Measurements from ENCODE around the gene MAGIX.
A peak's percentile ranks its signal among the peaks of the same experiment; 100 is the strongest.

Gene MAGIX

DNA sequence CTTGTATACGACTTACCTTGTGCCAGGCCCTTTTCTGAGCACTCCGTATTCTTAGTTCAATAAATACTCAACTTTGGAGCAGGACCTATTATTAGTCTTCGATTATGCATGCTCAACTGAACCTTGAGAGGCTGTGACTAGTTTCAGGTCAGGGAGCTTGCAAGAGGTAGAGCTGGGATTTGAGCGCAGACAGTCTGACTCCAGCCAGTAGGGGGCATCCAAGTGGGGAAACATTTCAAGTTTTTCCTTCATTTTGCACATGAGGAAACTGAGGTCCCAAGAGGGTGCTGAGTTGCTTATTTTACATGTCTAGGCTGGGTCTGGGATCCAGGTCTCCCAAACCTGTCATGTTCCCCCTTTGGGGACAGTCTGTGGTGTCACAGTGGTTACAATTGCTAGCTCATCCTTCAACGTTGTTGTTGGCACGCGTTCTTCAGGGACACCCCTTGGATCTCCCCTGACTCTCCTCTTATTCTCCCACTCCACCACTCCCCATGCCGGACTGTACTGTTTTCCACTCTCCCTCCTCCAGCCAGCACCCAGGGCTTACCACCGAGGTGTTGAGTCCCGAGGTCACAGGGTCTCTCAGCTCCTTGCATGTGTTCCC lies 30.3 kb downstream of the MAGIX start:
- Histone ChIP-seq H3K36me3 (ENCODE audit: insufficient read depth, low read length) (no peaks in the 10 kb centered on the region), H3K9me3 (ENCODE audit: low read length) (no peaks in the 10 kb centered on the region), H3K27me3 (ENCODE audit: insufficient read depth, low read length) (no peaks in the 10 kb centered on the region), H2AFZ (ENCODE audit: low read depth, low read length) (no peak overlapping the region), H3K4me3 (ENCODE audit: low read length) (no peak overlapping the region), H3K4me1 (ENCODE audit: insufficient read depth, low read length) (no peaks in the 10 kb centered on the region)

DNA sequence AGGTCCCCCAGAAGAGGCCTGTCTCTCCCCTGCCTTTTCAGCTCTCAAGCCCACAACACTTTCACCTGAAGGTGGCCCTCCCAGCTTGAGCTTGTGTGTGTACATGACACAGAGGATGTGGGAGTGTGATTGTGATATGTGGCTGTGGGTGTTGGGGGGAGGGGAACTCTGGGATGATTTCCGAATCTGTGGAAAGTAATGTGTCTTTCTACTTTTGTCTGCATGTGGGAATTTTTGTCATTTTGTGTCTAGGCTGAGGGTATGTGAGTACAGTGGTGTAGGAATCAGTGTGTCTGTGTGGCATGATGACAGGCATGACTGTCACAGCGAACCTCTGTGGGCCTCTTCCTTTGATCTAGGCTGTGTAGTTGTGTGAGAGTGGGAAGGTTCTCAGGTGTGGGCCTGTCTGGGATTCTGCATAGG lies 31.0 kb downstream of the MAGIX start:
- no peaks in the 10 kb centered on the region for H3K36me3 ChIP-seq (ENCODE audit: insufficient read depth, low read length)
- no peak overlapping the region for H3K4me3 ChIP-seq (ENCODE audit: low read length)
- no peak overlapping the region for H2AFZ ChIP-seq (ENCODE audit: low read depth, low read length)

DNA sequence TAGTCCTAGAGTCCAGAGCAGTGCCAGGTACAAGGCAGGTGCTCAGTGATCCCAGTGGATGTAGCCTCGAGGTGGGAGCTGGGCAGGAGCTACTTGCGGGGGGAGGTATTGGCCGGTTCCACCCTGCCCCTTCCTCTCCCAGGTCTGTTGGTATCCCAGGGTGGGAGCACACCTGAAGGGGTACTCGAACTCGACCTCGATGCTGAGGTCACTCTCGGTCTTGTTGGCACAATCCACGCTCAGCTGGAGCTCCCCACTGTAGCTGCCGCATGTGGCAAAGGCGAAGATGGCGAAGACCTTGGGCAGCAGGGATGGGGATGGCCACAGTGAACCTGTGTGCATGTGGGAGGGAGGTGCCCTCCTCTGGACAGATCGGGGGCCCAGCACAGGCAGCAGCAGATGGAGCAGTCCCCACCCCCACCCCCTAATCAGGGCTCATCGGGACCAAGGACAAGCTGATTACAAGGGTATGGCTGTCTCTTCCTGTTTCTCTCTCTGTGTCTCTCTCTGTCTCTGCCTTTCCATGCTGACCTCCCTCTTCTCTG lies 35.1 kb downstream of the MAGIX start:
- no peaks in the 10 kb centered on the region for H3K4me1 ChIP-seq (ENCODE audit: insufficient read depth, low read length)
- no peaks in the 10 kb centered on the region for H3K9me3 ChIP-seq (ENCODE audit: low read length)
- H3K27me3 ChIP-seq (ENCODE audit: insufficient read depth, low read length): no peaks in the 10 kb centered on the region
- H3K4me3 ChIP-seq (ENCODE audit: low read length): no peak overlapping the region
- no peak overlapping the region for H2AFZ ChIP-seq (ENCODE audit: low read depth, low read length)
- H3K36me3 ChIP-seq (ENCODE audit: insufficient read depth, low read length): no peaks in the 10 kb centered on the region

More for the DNA sequence above, 31.0 kb downstream of the MAGIX start:
- Histone ChIP-seq H3K9me3 (ENCODE audit: low read length) (no peaks in the 10 kb centered on the region), H3K4me1 (ENCODE audit: insufficient read depth, low read length) (no peaks in the 10 kb centered on the region), H3K27me3 (ENCODE audit: insufficient read depth, low read length) (no peaks in the 10 kb centered on the region)

DNA sequence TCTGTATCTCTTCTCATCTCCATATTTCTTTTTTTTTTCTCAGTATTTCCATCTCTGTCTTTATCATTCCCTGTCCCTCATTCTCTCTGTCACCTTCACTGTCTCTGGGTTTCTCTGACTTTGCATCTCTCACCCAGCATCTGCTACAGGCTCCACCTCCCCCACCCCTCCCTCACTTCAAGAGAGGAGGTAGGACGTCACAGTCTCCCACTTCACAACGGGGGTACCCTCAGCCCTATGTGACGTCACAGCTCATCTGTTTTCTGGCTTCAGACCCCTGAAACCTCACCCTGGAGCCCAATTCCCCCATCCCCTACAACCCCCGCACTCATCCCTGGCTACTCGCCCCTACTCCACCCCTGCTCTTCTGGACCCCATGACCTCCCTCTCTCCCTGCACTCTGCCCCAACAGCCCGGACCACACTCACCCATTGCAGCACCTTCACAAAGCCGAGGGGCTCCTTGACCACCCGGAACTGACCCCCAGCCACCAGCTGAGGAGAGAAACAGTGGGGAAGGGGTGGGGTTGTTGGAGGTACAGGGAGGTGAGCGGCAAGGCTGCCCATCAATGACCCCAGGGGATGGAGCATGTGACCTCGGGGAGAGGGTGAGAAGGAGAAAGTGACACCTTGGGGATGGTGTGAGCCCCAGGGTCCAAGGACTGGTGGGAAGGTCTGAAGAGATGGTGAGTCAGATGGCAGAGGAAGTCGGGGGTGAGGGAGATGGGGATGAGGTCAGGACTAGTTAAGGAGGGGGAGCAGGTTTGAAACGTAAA lies 36.2 kb downstream of the MAGIX start:
- Histone ChIP-seq H2AFZ (ENCODE audit: low read depth, low read length) (no peak overlapping the region), H3K36me3 (ENCODE audit: insufficient read depth, low read length) (no peaks in the 10 kb centered on the region), H3K4me3 (ENCODE audit: low read length) (peak overlapping the region; percentile 42), H3K9me3 (ENCODE audit: low read length) (no peaks in the 10 kb centered on the region), H3K4me1 (ENCODE audit: insufficient read depth, low read length) (no peaks in the 10 kb centered on the region), H3K27me3 (ENCODE audit: insufficient read depth, low read length) (peaks cover under 1% of the 10 kb centered on the region)

DNA sequence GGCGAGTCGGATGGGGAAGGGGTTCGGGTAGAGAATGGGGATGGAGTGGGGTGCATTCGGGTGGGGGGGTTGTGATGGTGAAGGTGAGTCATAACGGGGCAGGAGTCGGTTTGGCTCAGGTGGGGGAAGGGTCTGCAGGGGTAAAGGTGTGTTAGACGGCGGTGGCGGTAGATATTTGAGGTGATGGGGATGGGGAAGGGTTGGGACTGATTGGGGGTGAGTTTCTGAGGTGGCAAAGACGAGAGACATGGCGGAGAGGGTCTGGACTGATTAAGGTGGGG lies 36.7 kb downstream of the MAGIX start:
- Histone ChIP-seq H2AFZ (ENCODE audit: low read depth, low read length) (no peak overlapping the region), H3K4me3 (ENCODE audit: low read length) (peak overlapping the region; percentile 42), H3K9me3 (ENCODE audit: low read length) (no peaks in the 10 kb centered on the region), H3K27me3 (ENCODE audit: insufficient read depth, low read length) (peaks cover 6% of the 10 kb centered on the region), H3K36me3 (ENCODE audit: insufficient read depth, low read length) (no peaks in the 10 kb centered on the region), H3K4me1 (ENCODE audit: insufficient read depth, low read length) (no peaks in the 10 kb centered on the region)

DNA sequence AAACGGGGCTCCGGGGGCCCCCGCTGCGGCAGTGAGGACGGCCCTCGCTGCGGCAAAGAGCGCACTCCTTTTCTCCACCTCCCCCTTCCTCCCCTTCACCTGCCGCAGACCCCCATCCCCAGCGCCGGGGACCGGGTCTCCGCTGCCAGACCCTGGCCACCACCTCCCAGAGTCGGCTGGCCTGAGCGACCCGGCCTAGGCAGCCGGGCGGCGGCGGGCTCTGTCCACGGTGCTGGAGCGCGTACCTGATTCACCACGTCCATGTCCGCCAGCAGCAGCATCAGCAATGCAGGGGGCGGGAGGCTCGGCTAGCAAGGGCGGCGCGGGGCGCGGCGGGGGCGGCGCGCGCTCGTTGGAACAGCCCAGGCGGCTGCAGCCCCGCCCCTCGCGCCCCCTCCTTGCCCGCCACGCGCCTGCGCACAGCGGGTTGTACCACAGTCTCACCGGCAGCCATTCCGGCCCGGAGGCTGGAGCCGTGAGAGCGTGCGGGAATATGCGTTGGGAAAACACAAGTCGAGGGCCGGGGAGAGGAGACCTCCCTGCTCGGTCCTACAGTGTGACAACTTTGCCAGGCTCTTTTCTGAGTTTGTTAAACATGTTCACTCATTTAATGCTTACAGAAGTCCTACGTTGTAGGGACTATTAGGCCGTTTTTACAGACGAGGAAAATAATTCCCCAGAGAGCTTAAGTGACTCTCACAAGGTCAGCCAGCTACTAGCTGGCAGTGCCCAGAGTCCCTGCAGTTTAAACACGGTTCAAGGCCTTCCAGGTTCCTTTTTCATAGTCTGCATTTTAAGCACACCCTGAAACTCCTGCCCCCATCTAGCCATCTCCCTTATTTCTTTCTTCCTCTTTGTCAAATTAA lies 37.6 kb downstream of the MAGIX start, which contains the start of gene SYP:
TSS of gene SYP (minus strand) at position 288 of the 866 bp plus-strand sequence. CDS start at position 281, 7 bp downstream.
- Histone ChIP-seq H3K9me3 (ENCODE audit: low read length) (no peaks in the 10 kb centered on the region), H3K4me3 (ENCODE audit: low read length) (peak within 1 kb of the TSS; percentile 42), H3K4me1 (ENCODE audit: insufficient read depth, low read length) (no peaks in the 10 kb centered on the region), H2AFZ (ENCODE audit: low read depth, low read length) (peak within 1 kb of the TSS; percentile 50), H3K27me3 (ENCODE audit: insufficient read depth, low read length) (peaks cover 8% of the 10 kb centered on the region), H3K36me3 (ENCODE audit: insufficient read depth, low read length) (no peaks in the 10 kb centered on the region)

DNA sequence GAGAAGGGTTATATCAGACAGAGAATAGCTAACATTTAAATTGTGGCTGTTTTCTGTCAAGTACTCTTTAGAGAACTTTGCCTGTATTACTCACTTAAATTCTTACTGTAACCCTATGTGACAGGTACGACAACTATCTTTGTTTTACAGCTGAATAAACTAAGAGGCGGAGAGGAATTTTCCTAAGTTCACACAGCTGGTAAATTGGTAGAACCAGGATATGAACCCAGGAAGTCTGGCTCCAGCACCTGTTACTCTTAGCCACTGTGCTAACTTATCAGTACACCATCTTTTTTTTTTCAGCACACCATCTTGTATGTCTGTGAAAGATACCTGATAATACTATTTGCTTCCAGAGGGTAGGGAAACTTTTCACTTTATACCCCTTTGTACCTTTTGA lies 39.5 kb downstream of the MAGIX start:
- no peak overlapping the region for H2AFZ ChIP-seq (ENCODE audit: low read depth, low read length)
- no peaks in the 10 kb centered on the region for H3K9me3 ChIP-seq (ENCODE audit: low read length)
- peaks cover 11% of the 10 kb centered on the region for H3K27me3 ChIP-seq (ENCODE audit: insufficient read depth, low read length)
- H3K36me3 ChIP-seq (ENCODE audit: insufficient read depth, low read length): no peaks in the 10 kb centered on the region
- no peak overlapping the region for H3K4me3 ChIP-seq (ENCODE audit: low read length)
- no peaks in the 10 kb centered on the region for H3K4me1 ChIP-seq (ENCODE audit: insufficient read depth, low read length)

DNA sequence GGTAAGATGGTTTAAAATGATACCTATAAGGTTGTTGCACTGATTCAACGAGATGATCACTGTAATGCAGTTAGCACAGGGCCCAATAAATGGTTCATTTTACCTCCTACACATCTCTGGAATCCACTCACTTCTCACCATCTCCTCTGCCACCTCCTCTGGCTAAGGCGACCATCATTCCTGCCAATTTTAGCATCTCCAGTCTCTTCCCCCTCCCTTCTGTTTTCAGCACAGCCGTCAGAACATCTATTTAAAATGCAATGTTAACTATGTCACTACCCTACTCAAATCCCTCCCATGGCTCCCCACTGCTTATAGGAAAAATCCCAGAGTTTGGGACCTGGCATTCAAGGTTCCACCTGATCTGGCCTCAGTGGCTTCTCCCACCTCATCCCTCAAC lies 41.0 kb downstream of the MAGIX start:
- H3K9me3 ChIP-seq (ENCODE audit: low read length): no peaks in the 10 kb centered on the region

DNA sequence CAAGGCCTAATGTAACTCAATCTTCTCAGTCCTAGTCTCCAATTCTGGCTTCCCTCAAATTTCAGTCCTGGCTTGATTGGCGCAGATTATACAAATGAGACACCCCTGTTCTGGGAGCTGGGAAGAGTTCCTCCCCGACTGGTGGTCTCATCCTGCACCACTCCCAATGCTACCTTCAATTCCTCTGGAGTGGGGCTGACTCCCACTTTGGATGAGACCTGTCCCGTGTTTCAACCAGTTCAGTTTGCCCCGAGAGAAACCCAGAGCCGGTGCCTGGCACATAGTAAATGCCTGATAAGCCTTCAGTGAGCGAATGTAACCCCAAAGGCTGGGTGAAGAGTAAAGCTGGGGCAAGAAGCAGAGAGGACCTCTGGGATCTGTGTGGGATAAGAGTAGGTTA lies 41.5 kb downstream of the MAGIX start:
- Histone ChIP-seq H3K4me1 (ENCODE audit: insufficient read depth, low read length) (no peaks in the 10 kb centered on the region), H3K36me3 (ENCODE audit: insufficient read depth, low read length) (no peaks in the 10 kb centered on the region), H2AFZ (ENCODE audit: low read depth, low read length) (no peak overlapping the region), H3K9me3 (ENCODE audit: low read length) (no peaks in the 10 kb centered on the region), H3K4me3 (ENCODE audit: low read length) (no peak overlapping the region), H3K27me3 (ENCODE audit: insufficient read depth, low read length) (peaks cover 11% of the 10 kb centered on the region)

More for the DNA sequence above, 41.0 kb downstream of the MAGIX start:
- Histone ChIP-seq H3K36me3 (ENCODE audit: insufficient read depth, low read length) (no peaks in the 10 kb centered on the region), H3K4me3 (ENCODE audit: low read length) (no peak overlapping the region), H3K27me3 (ENCODE audit: insufficient read depth, low read length) (peaks cover 11% of the 10 kb centered on the region), H3K4me1 (ENCODE audit: insufficient read depth, low read length) (no peaks in the 10 kb centered on the region), H2AFZ (ENCODE audit: low read depth, low read length) (no peak overlapping the region)

DNA sequence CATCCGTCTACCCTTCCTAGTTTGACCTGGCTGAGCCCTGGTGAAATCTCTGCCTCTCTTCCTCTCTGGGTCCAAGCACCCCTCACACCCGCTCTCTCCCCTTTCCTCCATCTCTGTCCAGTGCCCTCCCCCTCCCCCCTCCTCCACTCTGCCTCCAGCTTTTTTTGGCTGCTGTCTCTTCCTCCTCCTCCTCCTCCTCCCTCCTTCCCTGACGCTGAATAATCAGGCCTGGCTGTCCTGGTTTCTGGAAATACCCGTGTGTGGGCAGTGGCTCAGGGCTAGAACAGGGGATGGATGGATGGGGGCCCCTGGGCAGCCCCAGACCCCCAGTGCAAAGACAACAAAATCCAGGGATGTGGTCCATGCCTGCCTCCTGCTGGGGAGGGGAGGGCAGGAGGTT lies 42.2 kb downstream of the MAGIX start:
- Histone ChIP-seq H3K27me3 (ENCODE audit: insufficient read depth, low read length) (peaks cover 11% of the 10 kb centered on the region), H2AFZ (ENCODE audit: low read depth, low read length) (no peak overlapping the region), H3K4me3 (ENCODE audit: low read length) (no peak overlapping the region), H3K9me3 (ENCODE audit: low read length) (no peaks in the 10 kb centered on the region), H3K4me1 (ENCODE audit: insufficient read depth, low read length) (no peaks in the 10 kb centered on the region), H3K36me3 (ENCODE audit: insufficient read depth, low read length) (no peaks in the 10 kb centered on the region)

DNA sequence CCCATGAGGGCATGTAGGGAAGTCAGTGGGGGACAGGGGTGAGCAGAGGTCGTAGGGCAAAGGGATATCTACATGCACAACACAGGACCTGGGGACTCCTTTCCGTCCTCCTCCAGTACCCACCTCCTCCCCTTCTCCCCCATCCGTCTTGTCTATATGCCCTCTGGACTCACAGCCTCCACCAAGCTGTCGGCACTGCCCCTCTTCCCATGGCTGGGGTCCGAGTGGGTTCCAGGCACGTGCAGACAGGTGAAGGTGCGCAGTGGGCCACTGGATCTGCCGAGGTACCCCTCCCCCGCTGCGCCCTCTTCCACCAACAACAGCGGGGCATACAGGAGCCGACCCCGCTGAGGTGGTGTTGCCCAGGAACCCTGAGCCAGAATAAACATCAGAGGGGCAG lies 42.9 kb downstream of the MAGIX start:
- Histone ChIP-seq H3K4me1 (ENCODE audit: insufficient read depth, low read length) (no peaks in the 10 kb centered on the region), H3K4me3 (ENCODE audit: low read length) (no peak overlapping the region), H3K36me3 (ENCODE audit: insufficient read depth, low read length) (no peaks in the 10 kb centered on the region), H2AFZ (ENCODE audit: low read depth, low read length) (no peak overlapping the region), H3K9me3 (ENCODE audit: low read length) (no peaks in the 10 kb centered on the region), H3K27me3 (ENCODE audit: insufficient read depth, low read length) (peaks cover 11% of the 10 kb centered on the region)

DNA sequence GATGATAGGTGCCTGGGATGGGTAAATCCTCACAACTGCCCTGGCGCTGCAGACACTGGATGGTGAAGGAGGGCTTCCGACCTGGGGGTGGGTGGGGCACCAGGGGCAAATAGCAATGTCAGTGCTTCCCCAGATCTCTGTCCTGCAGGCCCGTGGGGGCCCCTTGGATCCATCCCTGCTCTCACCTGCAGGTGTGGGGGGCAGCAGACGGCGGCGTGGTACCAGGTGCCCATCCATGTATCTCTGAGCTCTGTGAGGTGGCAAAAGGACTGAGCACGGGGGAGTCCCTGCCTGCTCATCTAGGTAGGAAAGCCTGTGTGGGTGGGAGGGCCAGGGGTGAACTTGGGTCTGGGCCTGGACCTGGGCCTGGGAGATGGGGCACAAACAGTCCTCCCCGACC lies 44.0 kb downstream of the MAGIX start:
- H3K9me3 ChIP-seq (ENCODE audit: low read length): no peaks in the 10 kb centered on the region
- H2AFZ ChIP-seq (ENCODE audit: low read depth, low read length): no peak overlapping the region
- H3K4me1 ChIP-seq (ENCODE audit: insufficient read depth, low read length): no peaks in the 10 kb centered on the region
- no peak overlapping the region for H3K4me3 ChIP-seq (ENCODE audit: low read length)
- H3K36me3 ChIP-seq (ENCODE audit: insufficient read depth, low read length): no peaks in the 10 kb centered on the region
- peaks cover 11% of the 10 kb centered on the region for H3K27me3 ChIP-seq (ENCODE audit: insufficient read depth, low read length)

DNA sequence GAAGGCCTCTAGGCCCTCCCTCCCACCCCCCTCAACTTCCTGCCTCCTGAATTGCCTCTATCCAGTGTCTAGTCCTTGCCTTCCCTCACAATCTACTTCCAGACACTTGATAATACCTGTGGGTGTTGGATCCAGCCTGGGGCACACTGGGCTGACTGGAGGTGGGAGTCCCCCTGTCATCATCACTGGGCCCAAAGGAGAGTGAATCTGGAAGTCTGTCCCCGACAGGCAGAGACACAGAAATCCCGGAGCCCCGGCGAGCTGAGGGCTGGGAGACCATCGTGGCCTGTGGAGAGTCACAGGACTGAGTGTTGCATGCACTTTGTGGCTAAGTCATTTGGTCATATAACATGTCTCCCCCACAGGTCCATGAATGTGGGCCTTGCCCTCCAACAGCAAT lies 45.8 kb downstream of the MAGIX start:
- Histone ChIP-seq H3K4me1 (ENCODE audit: insufficient read depth, low read length) (no peaks in the 10 kb centered on the region), H3K9me3 (ENCODE audit: low read length) (no peaks in the 10 kb centered on the region), H3K27me3 (ENCODE audit: insufficient read depth, low read length) (peaks cover 11% of the 10 kb centered on the region), H3K36me3 (ENCODE audit: insufficient read depth, low read length) (no peaks in the 10 kb centered on the region), H2AFZ (ENCODE audit: low read depth, low read length) (no peak overlapping the region), H3K4me3 (ENCODE audit: low read length) (no peak overlapping the region)

Measured in neuron (in vitro differentiated cells).